Dermis microvascular lymphatic vessel endothelial cell (primary cell): ENCODE measurements around the gene NTMT2. TPM values are rescaled to one million over a fixed set of nuclear protein-coding genes. Genes with fewer than 3 reads are reported as not detected.

ENCODE experiments used
- DNase-seq, 2 donors: peaks; one replicate each; pipeline versions ENCODE4 v3.0.0 to v3.0.0-alpha.2; 2010; ENCODE audit warnings: low read depth in 2 of 2
- total RNA-seq: library from RNA; depleted of rRNA; stranded (reverse); fragments of >200 nt; gene quantifications from 2 replicates; pipeline ENCODE4 v1.2.1, GENCODE V29; 2014

NTMT2 gene
- total RNA-seq, 1 donor from 2014 or later: not detected

- DNase-seq: no peak
Observed at GRCh38 chr1:170205301-170205700, 59.5 kb downstream of the NTMT2 start.

GRCh38 chr1:170209125-170209524 lies 63.4 kb downstream of the NTMT2 start:
- no peak for DNase-seq

GRCh38 chr1:170210142-170210541 lies 64.4 kb downstream of the NTMT2 start:
- no peak for DNase-seq

- DNase-seq: no peak
Observed at GRCh38 chr1:170213596-170213995, 67.8 kb downstream of the NTMT2 start.

- no peak for DNase-seq
Observed at GRCh38 chr1:170214117-170215032, 68.6 kb downstream of the NTMT2 start.

GRCh38 chr1:170215072-170215885 lies 69.5 kb downstream of the NTMT2 start:
- DNase-seq: no peak

- DNase-seq: no peak
Observed at GRCh38 chr1:170217517-170218256, 71.9 kb downstream of the NTMT2 start.

DNA sequence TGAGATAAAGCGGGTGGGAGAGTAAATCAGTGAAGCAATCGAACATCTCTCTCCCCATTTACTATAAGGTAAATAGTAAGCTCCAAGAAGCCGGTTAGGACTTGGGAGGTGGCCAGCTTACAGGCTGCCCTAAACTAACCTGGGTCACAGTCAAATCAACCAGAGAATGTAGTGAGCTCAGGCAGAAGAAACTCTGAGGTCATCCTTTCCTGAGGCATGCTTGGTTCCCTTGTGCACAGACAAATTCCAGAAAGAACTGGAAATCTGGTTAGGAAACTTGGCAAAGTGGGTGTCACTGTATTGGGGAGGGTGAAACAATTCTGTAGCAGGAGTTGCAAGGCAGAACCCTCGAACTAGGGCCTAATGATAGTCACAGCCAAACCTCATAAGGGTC lies 72.5 kb downstream of the NTMT2 start:
- no peak for DNase-seq

Other genes with a start within 250 kb of the NTMT2 start
- gene KIFAP3, start 71.3 kb upstream of the NTMT2 start, total RNA-seq: 12.1 and 15.8 TPM in 2 replicates